LNCAP (cell line): ENCODE measurements around the gene MYBPH.

ENCODE experiments used
- TF ChIP-seq, protein P1 (sequence below): fragments of 450-650 bp; IDR thresholded peaks from 2 replicates; pipeline ENCODE4 v1.5.1; 2017; ENCODE audit warnings: mild to moderate bottlenecking

Gene MYBPH

DNA sequence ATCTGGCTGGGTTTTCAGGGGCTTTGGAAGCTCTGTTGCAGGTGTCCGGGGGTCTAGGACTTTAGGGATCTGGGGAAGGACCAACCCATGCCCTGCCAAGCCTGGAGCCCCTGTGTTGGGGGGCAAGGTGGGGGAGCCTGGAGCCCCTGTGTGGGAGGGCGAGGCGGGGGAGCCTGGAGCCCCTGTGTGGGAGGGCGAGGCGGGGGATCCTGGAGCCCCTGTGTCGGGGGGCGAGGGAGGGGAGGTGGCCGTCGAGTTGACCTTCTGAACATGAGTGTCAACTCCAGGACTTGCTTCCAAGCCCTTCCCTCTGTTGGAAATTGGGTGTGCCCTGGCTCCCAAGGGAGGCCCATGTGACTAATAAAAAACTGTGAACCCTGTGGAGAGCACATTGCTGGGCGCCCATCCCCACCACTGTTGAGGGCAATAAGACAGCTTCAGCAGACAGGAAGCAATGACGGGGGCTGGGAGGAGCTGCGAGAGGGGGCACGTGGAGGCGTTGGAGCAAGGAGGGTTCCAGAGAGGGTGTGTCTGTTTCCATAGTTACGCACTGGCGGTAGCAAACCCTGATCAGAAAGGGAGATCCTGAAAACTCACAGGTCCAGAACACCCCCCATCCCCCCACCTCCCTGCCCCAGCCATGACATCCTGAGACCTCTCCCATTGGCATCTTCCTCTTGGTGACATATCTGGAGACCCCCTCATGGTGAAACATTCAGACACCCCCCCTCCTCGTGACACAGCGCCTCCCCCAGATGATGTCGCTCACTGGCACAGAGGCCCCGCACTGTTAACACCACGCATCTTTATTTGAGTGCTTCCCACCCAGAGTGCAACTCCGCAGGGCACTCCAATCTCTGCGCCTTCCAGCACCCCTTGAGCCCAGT, 8.4 kb downstream of the MYBPH start:
- TF ChIP-seq, protein P1, sequence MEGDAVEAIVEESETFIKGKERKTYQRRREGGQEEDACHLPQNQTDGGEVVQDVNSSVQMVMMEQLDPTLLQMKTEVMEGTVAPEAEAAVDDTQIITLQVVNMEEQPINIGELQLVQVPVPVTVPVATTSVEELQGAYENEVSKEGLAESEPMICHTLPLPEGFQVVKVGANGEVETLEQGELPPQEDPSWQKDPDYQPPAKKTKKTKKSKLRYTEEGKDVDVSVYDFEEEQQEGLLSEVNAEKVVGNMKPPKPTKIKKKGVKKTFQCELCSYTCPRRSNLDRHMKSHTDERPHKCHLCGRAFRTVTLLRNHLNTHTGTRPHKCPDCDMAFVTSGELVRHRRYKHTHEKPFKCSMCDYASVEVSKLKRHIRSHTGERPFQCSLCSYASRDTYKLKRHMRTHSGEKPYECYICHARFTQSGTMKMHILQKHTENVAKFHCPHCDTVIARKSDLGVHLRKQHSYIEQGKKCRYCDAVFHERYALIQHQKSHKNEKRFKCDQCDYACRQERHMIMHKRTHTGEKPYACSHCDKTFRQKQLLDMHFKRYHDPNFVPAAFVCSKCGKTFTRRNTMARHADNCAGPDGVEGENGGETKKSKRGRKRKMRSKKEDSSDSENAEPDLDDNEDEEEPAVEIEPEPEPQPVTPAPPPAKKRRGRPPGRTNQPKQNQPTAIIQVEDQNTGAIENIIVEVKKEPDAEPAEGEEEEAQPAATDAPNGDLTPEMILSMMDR, result no peak

DNA sequence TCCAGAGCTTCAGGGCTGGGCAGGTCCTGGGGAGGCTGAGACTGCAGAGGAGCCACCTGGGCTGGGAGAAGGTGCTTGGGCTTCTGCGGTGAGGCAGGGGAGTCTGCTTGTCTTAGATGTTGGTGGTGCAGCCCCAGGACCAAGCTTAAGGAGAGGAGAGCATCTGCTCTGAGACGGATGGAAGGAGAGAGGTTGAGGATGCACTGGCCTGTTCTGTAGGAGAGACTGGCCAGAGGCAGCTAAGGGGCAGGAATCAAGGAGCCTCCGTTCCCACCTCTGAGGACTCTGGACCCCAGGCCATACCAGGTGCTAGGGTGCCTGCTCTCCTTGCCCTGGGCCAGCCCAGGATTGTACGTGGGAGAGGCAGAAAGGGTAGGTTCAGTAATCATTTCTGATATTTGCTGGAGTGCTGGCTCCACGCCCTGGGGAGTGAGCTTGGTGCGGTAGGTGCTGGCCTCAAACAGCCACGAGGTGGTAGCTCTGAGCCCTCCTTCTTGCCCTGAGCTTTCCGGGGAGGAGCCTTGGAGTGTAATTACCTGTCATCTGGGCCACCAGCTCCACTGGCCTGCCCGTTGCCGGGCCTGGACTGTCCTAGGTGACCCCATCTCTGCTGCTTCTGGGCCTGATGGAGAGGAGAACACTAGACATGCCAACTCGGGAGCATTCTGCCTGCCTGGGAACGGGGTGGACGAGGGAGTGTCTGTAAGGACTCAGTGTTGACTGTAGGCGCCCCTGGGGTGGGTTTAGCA, 9.3 kb downstream of the MYBPH start:
- TF ChIP-seq, protein P1, result peak; percentile 34; the same call in 1 of the 2 replicates

DNA sequence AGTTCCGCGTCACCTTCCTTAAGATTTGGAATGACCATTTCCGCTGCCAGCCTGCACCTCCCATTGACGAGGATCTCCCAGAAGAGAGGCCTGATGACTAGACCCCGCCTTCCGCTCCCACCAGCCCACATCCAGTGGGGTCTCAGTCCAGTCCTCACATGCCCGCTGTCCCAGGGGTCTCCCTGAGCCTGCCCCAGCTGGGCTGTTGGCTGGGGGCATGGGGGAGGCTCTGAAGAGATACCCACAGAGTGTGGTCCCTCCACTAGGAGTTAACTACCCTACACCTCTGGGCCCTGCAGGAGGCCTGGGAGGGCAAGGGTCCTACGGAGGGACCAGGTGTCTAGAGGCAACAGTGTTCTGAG, 9.8 kb downstream of the MYBPH start:
- TF ChIP-seq, protein P1, result no peak

DNA sequence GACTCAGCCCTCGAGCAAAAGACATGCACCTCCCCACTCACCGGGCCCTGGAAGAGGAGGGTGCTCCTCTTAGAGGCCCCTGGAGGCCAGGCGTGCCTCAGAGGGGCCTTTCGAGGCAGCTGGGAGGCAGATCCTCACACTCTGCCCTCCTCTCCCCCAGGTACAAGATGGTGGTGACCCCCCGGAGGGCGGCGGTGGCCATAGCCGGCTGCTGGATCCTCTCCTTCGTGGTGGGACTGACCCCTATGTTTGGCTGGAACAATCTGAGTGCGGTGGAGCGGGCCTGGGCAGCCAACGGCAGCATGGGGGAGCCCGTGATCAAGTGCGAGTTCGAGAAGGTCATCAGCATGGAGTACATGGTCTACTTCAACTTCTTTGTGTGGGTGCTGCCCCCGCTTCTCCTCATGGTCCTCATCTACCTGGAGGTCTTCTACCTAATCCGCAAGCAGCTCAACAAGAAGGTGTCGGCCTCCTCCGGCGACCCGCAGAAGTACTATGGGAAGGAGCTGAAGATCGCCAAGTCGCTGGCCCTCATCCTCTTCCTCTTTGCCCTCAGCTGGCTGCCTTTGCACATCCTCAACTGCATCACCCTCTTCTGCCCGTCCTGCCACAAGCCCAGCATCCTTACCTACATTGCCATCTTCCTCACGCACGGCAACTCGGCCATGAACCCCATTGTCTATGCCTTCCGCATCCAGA, 10.4 kb downstream of the MYBPH start:
- TF ChIP-seq, protein P1, result no peak

DNA sequence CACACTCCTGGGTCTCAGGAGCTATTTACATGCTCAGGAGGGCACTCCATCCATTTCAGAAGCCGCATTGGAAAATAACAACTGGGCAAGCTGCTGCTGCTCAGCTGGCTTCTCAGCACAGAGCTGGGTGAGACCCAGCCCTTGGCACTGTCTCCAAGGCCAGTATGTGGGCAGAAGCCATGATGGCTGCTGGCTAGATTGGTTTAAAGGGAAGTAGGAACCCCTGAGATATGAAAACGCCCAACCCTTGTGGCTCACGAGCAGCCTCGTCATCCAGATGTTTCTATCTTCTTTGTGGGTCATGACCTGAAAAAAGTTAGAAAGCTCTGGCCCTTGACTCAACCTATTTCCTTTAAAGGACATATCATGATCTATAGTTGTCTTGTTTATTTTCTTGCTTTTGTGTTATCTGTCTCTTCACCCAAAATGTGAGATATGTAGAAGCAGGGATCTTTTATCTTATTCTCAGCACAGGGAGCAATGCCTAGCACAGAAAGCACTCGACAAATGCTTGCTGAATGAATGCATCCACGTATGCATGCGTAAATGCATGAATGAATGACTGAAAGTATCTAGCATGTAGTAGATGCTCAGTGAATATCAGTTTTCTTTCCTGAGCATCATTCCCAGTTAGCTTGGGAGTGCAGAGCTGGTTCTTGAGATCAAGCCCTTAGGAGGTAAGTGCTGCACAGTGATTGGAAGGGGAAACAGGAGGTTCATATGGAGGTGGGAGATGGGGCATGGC, 11.6 kb downstream of the MYBPH start:
- TF ChIP-seq, protein P1, result no peak

DNA sequence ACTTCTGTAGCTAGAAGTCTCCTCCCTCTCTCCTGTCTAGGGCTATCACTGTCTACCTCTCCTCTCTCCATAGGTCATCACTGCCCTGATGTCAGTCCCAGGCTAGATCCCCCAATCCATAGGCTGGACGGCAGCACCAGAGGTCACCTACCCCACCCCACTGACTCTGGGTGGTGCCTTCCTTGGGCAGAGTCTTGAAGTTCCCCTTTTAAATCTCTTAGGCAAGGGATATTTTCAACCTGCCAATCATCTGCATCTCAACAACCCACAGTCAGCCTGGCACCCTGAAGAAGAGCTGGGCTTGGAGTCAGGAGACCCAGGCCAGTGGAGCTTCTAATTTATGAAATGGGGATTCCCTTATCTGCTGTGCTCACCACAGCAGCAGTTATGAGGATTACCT, 13.2 kb downstream of the MYBPH start:
- TF ChIP-seq, protein P1, result no peak

DNA sequence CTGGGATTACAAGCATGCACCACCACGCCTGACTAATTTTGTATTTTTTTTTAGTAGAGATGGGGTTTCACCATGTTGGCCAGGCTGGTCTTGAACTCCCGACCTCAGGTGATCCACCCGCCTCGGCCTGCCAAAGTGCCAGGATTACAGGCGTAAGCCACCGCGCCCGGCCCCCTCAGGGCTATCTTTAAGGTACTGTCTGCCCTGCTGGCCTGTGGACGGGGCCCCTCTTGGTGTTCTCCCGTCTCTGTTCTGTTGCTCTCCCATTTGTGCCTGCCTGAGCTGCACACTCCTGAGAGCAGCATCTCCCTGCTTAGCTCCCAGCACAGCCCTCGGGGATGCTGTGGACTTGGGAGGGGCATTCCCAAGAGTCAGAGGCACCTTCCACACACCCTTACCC, 13.9 kb downstream of the MYBPH start:
- TF ChIP-seq, protein P1, result no peak
